Vagina (tissue), 2 donors: ENCODE measurements around the gene ENO3. TPM values are rescaled to one million over a fixed set of nuclear protein-coding genes. Genes with fewer than 3 reads are reported as not detected.
"Not testable (repeated sequence)": the region's sequence is repeated elsewhere in the genome, so short reads cannot be mapped to it uniquely, and the experiment has no call there.

Experiments used
- DNase-seq, 2 donors: peaks; one replicate each; pipeline ENCODE4 v3.0.0-alpha.2; 2017; ENCODE audit errors: extremely low spot score in 2 of 2
- H3K27ac ChIP-seq: fragments of 200-600 bp; sonication (generic); one replicate; pipeline ENCODE4 v1.5.1; 2019
- H3K27me3 ChIP-seq: fragments of 200-600 bp; sonication (generic); one replicate; pipeline ENCODE4 v1.5.1; 2019
- H3K36me3 ChIP-seq, 2 donors: fragments of 200-600 bp; sonication (generic); one replicate each; pipeline ENCODE4 v1.5.1; 2017 to 2019
- H3K4me1 ChIP-seq: fragments of 200-600 bp; sonication (generic); one replicate; pipeline ENCODE4 v1.5.1; 2019
- H3K4me3 ChIP-seq, 2 donors: fragments of 200-600 bp; sonication (generic); 1 replicate in 1 of 2; 2 replicates in 1 of 2; pipeline ENCODE4 v1.5.1; 2016 to 2019
- H3K9me3 ChIP-seq: fragments of 200-600 bp; sonication (generic); one replicate; pipeline ENCODE4 v1.5.1; 2019
- CTCF ChIP-seq, 3 experiments: fragments of 450-650 bp in 2 of 3; fragments of 200-600 bp in 1 of 3; sonication (generic) in 1 of 3; IDR thresholded peaks; one replicate each; pipeline ENCODE4 v1.5.1; 2017 to 2019; ENCODE audit warnings: antibody characterized with exemption in 3 of 3, mild to moderate bottlenecking in 2 of 3, moderate library complexity in 2 of 3
- POLR2A ChIP-seq, 2 donors: fragments of 450-650 bp; IDR thresholded peaks; one replicate each; pipeline ENCODE4 v1.6.1; 2017; ENCODE audit warnings: antibody characterized with exemption in 2 of 2, mild to moderate bottlenecking in 2 of 2, moderate library complexity in 2 of 2
- POLR2AphosphoS5 ChIP-seq, 2 donors: sonication (generic); formaldehyde crosslinking; IDR thresholded peaks; one replicate each; pipeline ENCODE4 v1.9.0; 2017; ENCODE audit warnings: antibody characterized with exemption in 2 of 2, mild to moderate bottlenecking in 2 of 2, low read depth in 1 of 2; ENCODE audit not compliant: insufficient read depth in 1 of 2
- intact Hi-C: fragments of 100-400 bp; cut with DNase I; formaldehyde crosslinking; loops from one replicate; pipeline ENCODE4 v1.15.1; 2023
- total RNA-seq: library from RNA; depleted of rRNA; stranded (reverse); fragments of >200 nt; gene quantifications from one replicate; pipeline ENCODE4 v1.2.3, GENCODE V29; 2016

Gene ENO3
- 5.6 TPM for total RNA-seq

- peaks cover 28% of the 10 kb centered on the region for H3K4me1 ChIP-seq
- no peaks in the 10 kb centered on the region for H3K9me3 ChIP-seq
- no peak for DNase-seq
- peak within 1 kb of the TSS; percentile 95 for H3K27ac ChIP-seq
- H3K36me3 ChIP-seq = peaks cover 0 to 10% of the 10 kb centered on the region in 2 donors
- H3K4me3 ChIP-seq = peak within 1 kb of the TSS; percentile 91 to 99
- intact Hi-C loops = no loop called here
- H3K27me3 ChIP-seq = no peaks in the 10 kb centered on the region
- no peak for TF ChIP-seq POLR2AphosphoS5 (IDR thresholded peaks at IDR 0.05; ENCODE audit: insufficient read depth in 1 of 2, low read depth in 1 of 2)
- TF ChIP-seq CTCF (IDR thresholded peaks at IDR 0.05) = no peak
- no peak for TF ChIP-seq POLR2A (IDR thresholded peaks at IDR 0.05)
Observed at GRCh38 chr17:4950746-4951204, at the start of gene ENO3. ENO3 (plus strand) TSS chr17:4951119; CDS start chr17:4951830, 711 bp downstream.

DNA sequence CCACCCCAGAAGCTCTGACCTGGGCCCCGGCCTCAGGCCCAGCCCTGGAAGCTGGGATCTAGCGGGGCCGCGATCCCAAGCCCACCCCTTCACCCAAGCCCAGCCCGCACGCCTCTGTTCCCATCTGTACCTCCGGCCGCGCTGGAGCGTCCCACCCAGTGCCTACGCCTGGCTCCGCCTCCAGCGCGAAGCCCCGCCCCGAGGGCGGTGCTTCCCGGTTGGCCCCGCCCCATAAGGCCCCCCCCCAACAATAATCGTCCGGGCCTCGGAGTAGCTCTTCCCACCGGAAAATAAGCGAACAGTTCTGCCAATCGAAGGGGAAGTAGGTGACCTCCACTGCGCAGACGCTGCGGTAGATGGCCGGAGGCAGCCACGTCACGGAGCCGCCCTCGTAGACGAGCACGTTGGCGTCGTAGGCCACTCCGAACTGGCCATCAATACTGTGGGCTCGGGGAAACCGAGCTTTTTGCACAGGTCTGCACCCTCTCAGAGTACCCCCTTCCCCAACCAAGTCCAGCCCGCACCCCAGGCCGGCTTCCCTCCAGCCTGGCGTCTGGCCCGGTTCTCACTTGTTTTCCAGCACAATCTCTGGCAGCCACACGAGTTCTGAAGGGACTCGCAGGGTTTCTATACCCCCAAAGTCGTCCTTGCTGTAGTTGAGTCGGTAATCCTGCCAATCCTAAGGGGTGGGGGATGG is 49.1 kb upstream of the ENO3 start:
- H3K27ac ChIP-seq = peak overlapping the region; percentile 42
- peaks cover 29% of the 10 kb centered on the region for H3K4me1 ChIP-seq
- peak overlapping the region in 1 of 2 donors; percentile 4 for H3K4me3 ChIP-seq
- intact Hi-C loops = loop anchor here (10.0 kb wide), 1 partner anchor 163 kb away; no protein-coding TSS in a partner anchor
- H3K27me3 ChIP-seq = no peaks in the 10 kb centered on the region
- peaks cover 0 to 9% of the 10 kb centered on the region in 2 donors for H3K36me3 ChIP-seq
- DNase-seq = no peak
- TF ChIP-seq POLR2A (IDR thresholded peaks at IDR 0.05) = no peak
- no peak for TF ChIP-seq POLR2AphosphoS5 (IDR thresholded peaks at IDR 0.05; ENCODE audit: insufficient read depth in 1 of 2, low read depth in 1 of 2)
- no peak for TF ChIP-seq CTCF (IDR thresholded peaks at IDR 0.05)
- no peaks in the 10 kb centered on the region for H3K9me3 ChIP-seq

- H3K4me1 ChIP-seq = peaks cover 29% of the 10 kb centered on the region
- intact Hi-C loops = loop anchor here (10.0 kb wide), 1 partner anchor 162 kb away; no protein-coding TSS in a partner anchor
- TF ChIP-seq POLR2AphosphoS5 (IDR thresholded peaks at IDR 0.05; ENCODE audit: insufficient read depth in 1 of 2, low read depth in 1 of 2) (no peak), POLR2A (IDR thresholded peaks at IDR 0.05) (no peak), CTCF (IDR thresholded peaks at IDR 0.05) (no peak)
- no peaks in the 10 kb centered on the region for H3K27me3 ChIP-seq
- peaks cover 0 to 1% of the 10 kb centered on the region in 2 donors for H3K36me3 ChIP-seq
- H3K9me3 ChIP-seq = no peaks in the 10 kb centered on the region
- no peak for DNase-seq
- peak overlapping the region; percentile 42 for H3K27ac ChIP-seq
- no peak overlapping the region for H3K4me3 ChIP-seq
Observed at GRCh38 chr17:4902540-4902939, 48.4 kb upstream of the ENO3 start.

- no peaks in the 10 kb centered on the region for H3K9me3 ChIP-seq
- H3K36me3 ChIP-seq = no peaks in the 10 kb centered on the region
- no peak within 1 kb of the TSS for H3K4me3 ChIP-seq
- H3K27me3 ChIP-seq = no peaks in the 10 kb centered on the region
- TF ChIP-seq POLR2A (IDR thresholded peaks at IDR 0.05) = no peak
- peak in 2 of 3 experiments; percentile 27 to 69 for TF ChIP-seq CTCF (IDR thresholded peaks at IDR 0.05)
- no peak for TF ChIP-seq POLR2AphosphoS5 (IDR thresholded peaks at IDR 0.05; ENCODE audit: insufficient read depth in 1 of 2, low read depth in 1 of 2)
- peak within 1 kb of the TSS; percentile 42 for H3K27ac ChIP-seq
- DNase-seq = no peak
- intact Hi-C loops = loop anchor here (10.0 kb wide), 1 partner anchor 162 kb away; no protein-coding TSS in a partner anchor
- H3K4me1 ChIP-seq = peaks cover 32% of the 10 kb centered on the region
Observed at GRCh38 chr17:4903051-4903818, 47.7 kb upstream of the ENO3 start, which contains the start of gene CHRNE. CHRNE (minus strand) TSS chr17:4903098; CDS start chr17:4903063, 35 bp downstream.

GRCh38 chr17:4906642-4907041 is 44.3 kb upstream of the ENO3 start:
- H3K27me3 ChIP-seq, H3K36me3 ChIP-seq, H3K9me3 ChIP-seq, H3K27ac ChIP-seq, H3K4me3 ChIP-seq, DNase-seq: not testable (repeated sequence)
- intact Hi-C loops = loop anchor here (5.0 to 10.0 kb wide), 2 partner anchors 76 to 158 kb away; no protein-coding TSS in a partner anchor
- peaks cover 27% of the 10 kb centered on the region for H3K4me1 ChIP-seq
